ENCODE data around the gene C1orf198.
"Not testable (repeated sequence)": the region's sequence is repeated elsewhere in the genome, so short reads cannot be mapped to it uniquely, and the experiment has no call there.

Gene C1orf198

GRCh38 chr1:230850547-230850946, 17.8 kb downstream of the C1orf198 start:
- no peak for TF ChIP-seq CTCF (IDR thresholded peaks at IDR 0.05; ENCODE audit: low read depth, low read length, missing control alignments)
- DNase-seq (ENCODE audit: low read depth), result no peak
- no peak overlapping the region for H3K4me3 ChIP-seq (ENCODE audit: low read depth, low read length)

GRCh38 chr1:230849451-230850224, 18.7 kb downstream of the C1orf198 start:
- no peak for TF ChIP-seq CTCF (IDR thresholded peaks at IDR 0.05; ENCODE audit: low read depth, low read length, missing control alignments)
- no peak for DNase-seq (ENCODE audit: low read depth)
- H3K4me3 ChIP-seq (ENCODE audit: low read depth, low read length), result no peak overlapping the region

- no peak for TF ChIP-seq CTCF (IDR thresholded peaks at IDR 0.05; ENCODE audit: low read depth, low read length, missing control alignments)
- no peak overlapping the region for H3K4me3 ChIP-seq (ENCODE audit: low read depth, low read length)
- no peak for DNase-seq (ENCODE audit: low read depth)
Measured at GRCh38 chr1:230848235-230848634, 20.1 kb downstream of the C1orf198 start.

- not testable (repeated sequence) for DNase-seq (ENCODE audit: low read depth); H3K4me3 ChIP-seq (ENCODE audit: low read depth, low read length)
Measured at GRCh38 chr1:230845184-230845583, 23.1 kb downstream of the C1orf198 start.

GRCh38 chr1:230844561-230844960, 23.8 kb downstream of the C1orf198 start:
- H3K4me3 ChIP-seq (ENCODE audit: low read depth, low read length), result no peak overlapping the region
- TF ChIP-seq CTCF (IDR thresholded peaks at IDR 0.05; ENCODE audit: low read depth, low read length, missing control alignments), result no peak
- DNase-seq (ENCODE audit: low read depth), result no peak

DNA sequence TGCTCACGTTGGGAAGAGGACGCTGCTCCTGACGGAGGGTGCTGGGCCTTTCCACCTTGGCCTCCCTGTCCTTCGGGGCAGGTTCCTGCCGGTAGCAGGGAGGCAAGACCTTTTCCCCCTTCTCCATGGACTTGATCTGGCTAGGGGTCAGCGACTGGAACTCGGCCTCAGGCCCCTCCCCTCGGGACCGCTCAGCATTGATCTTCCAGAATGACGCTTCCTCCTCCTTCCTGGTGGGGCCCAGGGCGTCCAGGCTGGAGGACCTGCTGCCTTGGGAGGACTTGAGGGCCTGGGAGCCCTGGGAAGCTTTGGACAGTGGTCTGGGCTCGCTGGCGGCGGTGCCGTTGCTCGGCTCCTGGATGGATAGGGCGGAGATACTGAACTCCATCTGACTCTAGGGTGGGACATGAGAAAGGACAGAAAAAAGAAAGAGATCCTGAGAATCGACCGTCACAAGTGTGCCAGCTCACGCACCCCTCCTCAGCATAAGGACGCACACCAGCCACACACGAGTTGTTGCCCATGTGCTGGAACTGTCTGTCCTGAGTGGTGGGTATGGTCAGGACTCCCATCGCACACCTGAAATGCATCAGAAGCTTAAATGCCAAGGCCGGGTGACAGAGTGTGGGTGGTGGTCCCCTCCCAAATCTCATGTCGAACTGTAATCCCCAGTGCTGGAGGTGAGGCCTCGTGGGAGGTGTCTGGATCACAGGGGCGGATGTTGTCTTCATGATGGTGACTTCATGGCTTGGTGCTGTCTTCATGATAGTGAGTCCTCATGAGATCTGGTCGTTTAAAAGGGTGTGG, 24.6 kb downstream of the C1orf198 start:
- TF ChIP-seq CTCF (IDR thresholded peaks at IDR 0.05; ENCODE audit: low read depth, low read length, missing control alignments), result no peak
- H3K4me3 ChIP-seq (ENCODE audit: low read depth, low read length), result no peak overlapping the region
- no peak for DNase-seq (ENCODE audit: low read depth)

DNA sequence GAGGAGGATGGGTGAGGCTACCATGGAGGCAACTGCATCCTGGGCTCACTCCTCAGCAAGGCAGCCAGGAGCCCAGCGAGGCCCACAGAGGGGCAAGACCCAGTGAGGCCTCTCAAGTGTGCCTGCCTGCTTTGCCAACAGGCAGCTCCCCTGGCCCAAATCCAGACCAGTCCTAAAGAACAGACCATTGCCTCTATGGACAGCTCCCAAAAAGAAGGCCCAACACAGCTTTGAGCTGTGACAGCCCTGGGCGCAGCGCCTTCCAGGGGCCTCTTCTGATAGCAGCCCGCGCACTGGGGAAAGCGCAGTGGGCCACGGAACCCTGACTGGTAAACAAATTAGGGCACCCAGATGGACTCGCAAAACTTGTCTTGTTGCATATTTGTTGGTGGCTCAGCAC, 25.5 kb downstream of the C1orf198 start:
- H3K4me3 ChIP-seq (ENCODE audit: low read depth, low read length), result no peak overlapping the region
- no peak for DNase-seq (ENCODE audit: low read depth)
- no peak for TF ChIP-seq CTCF (IDR thresholded peaks at IDR 0.05; ENCODE audit: low read depth, low read length, missing control alignments)

All from GM12864 (cell line).